ENCODE data around the gene TTYH2.

The TTYH2 gene

DNA sequence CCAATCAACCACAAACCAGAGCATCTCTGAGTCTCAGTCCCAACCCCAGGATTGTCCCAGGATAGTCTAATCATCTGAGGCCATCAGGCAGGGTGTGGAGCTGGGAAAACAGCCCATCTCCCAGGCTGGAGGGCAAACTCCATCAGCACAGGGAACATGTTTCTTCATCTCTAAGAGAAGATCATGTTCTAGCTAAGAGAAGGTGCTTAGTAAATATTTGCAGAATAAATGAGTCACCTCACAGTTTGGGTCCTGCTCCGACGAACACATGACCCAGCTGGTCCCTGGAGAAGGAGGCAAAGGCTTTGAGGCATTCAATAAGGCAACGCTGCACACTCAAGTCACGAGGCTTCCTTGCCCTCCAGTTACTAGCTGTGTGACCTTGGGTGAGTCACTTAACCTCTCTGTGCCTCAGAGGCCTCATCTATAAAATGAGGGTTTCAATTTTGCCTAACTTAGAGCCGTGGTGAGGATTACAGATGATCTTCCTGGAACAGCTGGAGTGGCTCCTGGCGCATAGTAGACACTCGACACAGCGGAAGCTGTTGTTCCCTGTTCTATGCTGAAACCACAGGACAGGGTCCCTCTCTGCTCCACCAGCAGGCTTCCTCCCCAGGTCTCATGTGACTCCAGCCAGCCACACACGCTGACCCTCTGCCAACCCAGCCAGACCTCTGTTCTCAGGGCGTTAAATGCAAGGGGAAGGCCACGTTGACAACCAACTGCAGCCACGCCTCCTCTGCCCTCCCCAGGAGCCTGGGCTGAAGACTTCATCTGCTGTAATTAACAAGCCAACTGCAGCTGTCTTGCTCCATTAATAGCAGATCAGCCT lies 20.2 kb upstream of the TTYH2 start:
- DNase-seq (ENCODE audit: insufficient read length, low spot score) = no peak
- FAIRE-seq = no peak

DNA sequence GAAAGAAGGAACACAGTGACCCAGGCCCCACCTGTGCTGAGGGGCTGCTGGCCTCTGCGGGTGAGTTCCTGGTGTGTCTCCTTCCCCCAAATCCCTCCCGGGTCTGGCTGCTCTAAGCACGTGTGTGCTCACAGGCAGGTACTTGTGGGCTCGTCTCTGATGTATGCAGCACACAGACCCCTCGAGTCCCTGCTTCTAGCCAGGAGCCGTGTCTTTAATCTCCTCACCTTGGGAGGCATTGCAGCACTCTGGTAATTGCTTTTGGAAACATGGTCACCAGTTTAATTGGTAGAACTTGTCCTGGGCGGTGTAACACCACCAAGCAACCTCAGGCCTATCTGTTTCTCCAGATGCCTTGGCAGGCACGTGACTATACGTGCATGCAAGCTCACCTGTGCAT lies 18.7 kb upstream of the TTYH2 start:
- DNase-seq (ENCODE audit: insufficient read length, low spot score) (no peak), FAIRE-seq (no peak)

DNA sequence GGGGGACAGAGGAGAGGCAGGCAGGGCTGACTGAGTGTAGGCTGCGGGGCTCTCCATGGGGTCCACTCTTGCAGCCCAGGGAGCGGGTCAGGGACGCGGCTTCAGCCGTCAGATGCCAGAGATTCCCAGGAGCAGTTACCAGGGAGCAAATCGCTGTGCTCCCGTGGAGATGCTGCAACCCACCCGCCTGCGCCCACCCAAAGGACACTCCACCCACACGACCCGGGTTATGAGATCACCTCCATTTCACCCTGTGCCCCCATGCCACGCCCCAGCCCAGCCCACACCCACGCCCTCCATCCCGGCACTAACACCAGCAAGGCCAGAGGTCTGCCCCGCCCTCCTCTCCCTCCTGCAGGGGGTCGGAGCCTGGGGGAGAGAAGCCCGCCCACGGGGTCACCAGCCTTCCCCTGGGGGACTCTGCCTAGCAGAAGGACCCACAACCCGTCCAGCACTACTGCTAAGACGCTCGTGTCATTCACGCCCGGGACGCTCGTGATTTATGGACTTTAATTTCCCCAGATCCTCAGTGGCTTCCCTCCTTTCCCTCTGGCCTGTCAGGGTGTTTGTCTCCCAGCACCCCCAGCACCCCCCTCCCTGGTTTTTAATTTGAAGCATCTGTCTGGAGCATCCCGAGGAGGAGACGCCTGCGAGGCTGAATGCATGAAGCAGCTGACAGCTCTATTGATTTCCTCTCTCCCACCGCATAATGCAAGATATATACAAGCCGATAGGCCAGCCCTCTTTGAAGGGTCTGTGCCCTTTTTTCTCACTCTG lies 16.6 kb upstream of the TTYH2 start:
- no peak for DNase-seq (ENCODE audit: insufficient read length, low spot score)
- FAIRE-seq = no peak

DNA sequence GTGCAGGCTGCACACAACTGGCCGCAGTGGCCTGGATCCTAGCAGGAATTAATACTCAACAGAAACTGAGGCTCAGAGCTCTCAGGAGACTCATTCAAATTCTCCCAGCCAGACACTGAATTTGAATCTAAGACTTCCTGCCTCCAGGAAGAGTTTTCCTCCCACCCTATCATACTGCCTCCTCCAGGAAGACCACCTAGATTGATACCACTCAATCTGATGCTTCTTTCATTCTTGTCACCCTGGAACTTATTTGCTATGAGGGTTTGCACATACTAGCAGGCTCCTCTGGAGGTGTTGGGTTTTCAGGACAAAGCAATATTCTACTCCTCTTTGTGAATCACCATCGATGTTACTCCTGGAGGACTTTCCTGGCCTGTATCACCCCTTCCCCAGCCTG lies 15.6 kb upstream of the TTYH2 start:
- no peak for DNase-seq (ENCODE audit: insufficient read length, low spot score)
- no peak for FAIRE-seq

DNA sequence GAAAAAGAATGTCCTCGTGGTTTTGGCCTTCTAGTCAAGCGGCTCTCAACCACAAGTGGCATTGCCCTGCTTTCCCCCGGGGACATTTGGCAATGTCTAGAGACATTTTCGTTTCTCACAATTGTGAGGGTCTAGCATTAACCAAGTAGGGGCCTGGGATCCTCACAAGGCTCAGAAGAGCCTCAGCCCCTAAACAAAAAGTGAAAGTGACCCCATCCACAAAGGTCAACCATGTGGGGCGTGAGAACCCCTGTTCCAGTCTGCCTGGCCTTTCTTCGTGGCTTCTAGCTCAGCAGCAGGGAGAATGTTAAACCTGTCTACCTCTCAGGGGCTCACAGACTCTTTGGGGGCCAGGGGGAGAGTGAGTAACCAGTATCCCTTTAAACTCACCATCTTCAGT lies 14.7 kb upstream of the TTYH2 start:
- DNase-seq (ENCODE audit: insufficient read length, low spot score) (no peak), FAIRE-seq (no peak)

DNA sequence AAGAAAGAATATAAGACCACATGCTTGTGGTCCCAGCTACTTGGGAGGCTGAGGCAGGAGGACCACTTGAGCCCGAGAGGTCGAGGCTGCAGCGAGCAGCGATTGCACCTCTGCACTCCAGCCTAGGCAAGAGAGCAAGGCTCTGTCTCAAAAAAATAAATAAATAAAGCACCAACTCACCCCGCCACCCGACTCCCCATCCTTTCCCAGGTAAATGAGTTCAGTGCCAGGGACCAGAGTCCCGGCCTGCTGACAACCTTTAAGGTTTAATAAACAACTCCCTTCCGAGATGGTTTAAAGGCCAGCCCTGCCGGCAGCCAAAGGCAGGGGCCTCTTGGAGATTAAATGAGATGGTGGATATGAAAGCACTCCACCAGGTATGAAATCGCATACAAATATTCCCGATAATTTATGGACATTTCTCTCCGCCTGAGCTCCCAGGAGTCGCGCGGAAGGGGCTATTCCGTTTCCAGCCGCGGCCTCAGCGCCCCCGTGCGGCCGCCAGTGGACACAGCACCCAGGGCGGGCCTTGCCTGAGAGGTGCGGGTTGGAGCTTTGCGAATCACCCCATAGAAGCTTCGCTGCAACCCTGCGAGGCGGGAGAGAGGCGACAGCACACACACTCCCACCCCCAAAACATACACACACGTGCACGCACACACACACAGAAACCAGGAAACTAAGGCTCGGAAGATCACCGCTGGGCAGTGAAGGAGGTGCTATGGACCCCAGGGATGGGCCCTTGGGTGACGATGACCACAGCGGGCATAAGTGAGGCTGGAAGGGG lies 13.9 kb upstream of the TTYH2 start:
- peak; percentile 82 for DNase-seq (ENCODE audit: insufficient read length, low spot score)
- FAIRE-seq = peak; percentile 70

DNA sequence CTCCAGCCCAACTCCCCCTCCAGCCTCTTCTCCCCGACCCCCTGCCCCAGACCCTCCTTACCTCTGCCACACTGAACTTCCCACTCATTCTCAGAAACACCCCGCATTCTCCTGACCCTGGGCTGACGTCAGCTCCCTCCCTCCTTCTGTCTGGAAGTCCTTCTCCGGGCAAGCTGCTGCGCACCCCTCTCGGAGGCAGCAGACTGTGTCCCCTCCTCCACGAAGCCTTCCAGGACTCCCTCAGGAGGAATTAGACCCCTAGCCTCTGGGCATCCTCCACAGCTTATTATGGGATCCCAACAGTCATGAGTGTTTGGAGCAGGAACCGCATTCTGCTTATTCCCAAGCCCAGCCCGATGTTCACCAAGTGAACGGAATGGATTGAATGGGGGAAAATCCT lies 13.3 kb upstream of the TTYH2 start:
- FAIRE-seq (no peak), DNase-seq (ENCODE audit: insufficient read length, low spot score) (no peak)

DNA sequence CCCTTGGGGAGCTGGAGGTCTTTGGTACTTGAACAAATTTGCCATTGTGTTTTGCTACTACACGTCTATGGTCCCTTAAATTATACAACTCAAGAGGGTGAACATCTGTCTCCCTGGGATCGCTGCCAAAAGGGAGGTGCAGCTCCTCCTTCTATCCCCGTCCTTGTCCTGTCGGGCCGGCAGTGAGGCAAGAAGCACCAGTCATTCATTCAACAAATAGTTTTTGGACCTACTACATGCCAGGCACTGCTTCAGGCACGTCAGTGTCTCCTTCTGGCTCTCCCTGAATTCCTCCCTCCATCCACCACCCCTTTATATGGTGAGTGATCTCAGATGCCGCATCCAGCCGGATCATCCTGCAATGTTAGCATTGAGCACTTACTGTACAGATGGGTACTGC lies 12.1 kb upstream of the TTYH2 start:
- DNase-seq (ENCODE audit: insufficient read length, low spot score) = no peak
- FAIRE-seq = no peak

DNA sequence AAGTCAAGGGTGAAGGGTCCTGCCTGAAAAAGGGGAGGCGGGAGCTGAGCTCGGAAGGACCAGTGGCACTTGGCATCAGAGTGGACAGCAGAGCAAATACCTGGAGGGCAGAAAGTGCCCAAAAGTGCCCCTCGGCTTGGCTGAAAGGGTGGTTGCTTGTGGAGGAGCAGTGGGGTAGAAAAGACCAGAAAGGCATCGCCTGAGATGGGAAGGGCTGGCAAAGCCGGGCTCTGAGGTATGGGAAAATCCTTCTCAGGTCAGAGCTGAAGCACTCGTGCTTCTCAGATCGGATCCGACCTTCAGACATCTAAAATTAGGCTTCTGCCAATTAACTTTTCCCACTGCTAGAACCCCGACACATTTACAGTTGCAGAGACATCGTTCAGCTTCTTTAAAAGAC lies 11.4 kb upstream of the TTYH2 start:
- no peak for DNase-seq (ENCODE audit: insufficient read length, low spot score)
- FAIRE-seq = no peak

DNA sequence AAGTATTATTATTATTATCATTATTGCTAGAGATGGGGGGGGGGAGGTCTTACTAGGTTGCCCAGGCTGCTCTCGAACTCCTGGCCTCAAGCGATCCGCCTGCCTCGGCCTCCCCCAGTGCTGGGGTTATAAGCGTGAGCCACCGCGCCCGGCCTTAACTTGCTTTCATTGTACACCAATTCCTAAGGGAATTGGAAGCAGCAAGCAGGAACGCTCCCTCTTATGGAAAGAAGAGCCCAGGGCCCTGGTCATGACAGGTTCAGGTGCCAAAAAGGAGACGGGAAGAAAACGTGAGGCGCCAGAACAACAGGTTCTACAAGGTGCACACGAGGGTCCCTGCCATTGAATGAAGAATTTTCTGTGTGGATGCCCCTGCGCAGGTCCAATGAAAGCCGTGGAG lies 10.4 kb upstream of the TTYH2 start:
- FAIRE-seq = no peak
- DNase-seq (ENCODE audit: insufficient read length, low spot score) = no peak

DNA sequence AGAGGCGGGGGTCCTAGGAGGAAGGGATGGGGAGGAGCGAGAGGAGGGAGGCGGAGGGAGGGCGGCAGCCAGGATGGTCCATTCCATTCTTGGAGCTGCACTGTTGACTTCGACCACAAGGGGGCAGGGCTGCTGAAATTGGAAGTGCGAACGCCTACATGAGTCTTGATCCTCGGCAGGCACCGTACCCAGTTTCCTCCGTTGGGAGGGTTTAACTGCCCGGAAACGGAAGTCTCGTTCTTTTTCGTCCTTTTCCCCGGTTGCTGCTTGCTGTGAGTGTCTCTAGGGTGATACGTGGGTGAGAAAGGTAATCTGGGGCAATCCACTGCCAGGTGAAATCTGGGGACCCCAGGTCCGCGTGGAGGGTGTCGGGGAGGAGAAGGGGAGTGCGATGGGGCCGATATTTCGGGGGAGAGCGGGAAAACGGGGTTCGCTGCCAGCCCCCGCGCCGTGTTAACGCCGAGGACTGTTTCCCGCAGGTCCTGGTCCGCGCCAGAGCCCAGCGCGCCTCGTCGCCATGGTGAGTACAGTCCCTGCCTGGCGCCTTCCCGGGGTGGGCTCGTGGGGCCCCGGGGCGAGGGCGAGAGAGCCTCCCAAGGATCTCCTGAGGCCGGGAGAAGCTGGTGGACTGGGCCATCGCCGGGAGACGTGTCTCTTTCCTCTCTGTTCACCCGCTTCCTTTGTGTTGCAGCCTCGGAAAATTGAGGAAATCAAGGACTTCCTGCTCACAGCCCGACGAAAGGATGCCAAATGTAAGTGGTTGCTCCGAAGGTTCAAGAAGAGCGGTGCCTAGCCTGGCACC lies 9.7 kb upstream of the TTYH2 start, which contains the start of gene RPL38:
Gene RPL38, plus strand, starts transcription at position 240 of the 802 bp plus-strand sequence. Its CDS starts 278 bp downstream, at position 518.
- DNase-seq (ENCODE audit: insufficient read length, low spot score) (peak; percentile 95), FAIRE-seq (peak; percentile 96)

DNA sequence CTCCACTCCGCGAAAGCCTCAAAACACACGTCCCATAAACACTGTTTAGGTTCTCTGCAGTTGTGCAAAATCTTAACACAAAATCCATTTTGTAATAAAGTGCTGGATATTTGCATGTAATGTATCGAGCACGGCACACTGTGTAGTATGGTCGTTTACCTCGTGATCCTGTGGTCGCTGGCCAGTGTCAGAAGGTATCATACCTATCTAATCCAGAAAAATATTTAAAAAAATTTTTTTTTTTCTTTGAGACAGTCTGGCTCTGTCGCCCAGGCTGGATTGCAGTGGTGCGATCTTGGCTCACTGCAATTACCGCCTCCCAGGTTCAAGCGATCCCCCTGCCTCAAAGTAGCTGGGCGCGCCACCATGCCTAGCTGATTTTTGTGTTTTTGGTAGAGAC lies 8.9 kb upstream of the TTYH2 start:
- FAIRE-seq = no peak
- no peak for DNase-seq (ENCODE audit: insufficient read length, low spot score)

DNA sequence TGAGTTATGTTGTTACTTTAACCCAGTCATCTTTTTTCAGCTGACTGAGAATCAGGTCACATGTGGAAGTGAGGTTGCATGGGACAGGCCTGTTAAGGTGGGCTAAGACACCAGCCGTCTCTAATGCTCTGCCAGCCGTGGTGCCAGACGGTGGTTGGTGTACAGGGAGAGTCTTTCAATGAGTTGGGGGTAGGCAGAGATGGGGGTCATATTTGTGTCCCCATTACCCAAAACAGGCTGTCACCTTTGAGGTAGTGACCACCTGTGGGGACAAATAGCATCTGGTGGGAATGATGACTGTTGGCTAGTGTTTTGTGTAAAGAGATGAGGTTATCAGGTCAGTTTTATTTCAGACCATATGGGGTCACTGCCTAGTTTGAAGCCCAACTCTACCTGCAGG lies 8.1 kb upstream of the TTYH2 start:
- FAIRE-seq (no peak), DNase-seq (ENCODE audit: insufficient read length, low spot score) (no peak)

DNA sequence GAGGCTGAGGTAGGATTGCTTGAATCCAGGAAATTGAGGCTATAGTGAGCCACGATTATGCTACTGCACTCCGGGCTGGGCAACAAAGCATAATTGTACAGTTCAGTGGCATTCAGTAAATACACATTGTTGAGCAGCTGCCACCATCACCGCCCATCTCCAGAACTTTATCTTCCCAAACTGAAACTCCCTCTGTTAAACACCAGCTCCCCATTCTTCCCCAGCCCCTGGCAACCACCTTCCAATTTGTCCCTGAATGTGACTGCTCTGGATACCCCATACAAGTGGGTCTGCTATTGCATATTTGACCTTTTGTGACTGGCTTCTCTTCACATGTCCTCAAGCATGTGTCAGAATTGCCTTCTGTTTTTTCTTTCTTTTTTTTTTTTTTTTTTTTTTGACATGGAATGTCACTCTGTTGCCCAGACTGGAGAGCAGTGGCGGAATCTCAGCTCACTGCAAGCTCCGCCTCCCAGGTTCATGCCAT lies 7.0 kb upstream of the TTYH2 start:
- DNase-seq (ENCODE audit: insufficient read length, low spot score) = no peak

DNA sequence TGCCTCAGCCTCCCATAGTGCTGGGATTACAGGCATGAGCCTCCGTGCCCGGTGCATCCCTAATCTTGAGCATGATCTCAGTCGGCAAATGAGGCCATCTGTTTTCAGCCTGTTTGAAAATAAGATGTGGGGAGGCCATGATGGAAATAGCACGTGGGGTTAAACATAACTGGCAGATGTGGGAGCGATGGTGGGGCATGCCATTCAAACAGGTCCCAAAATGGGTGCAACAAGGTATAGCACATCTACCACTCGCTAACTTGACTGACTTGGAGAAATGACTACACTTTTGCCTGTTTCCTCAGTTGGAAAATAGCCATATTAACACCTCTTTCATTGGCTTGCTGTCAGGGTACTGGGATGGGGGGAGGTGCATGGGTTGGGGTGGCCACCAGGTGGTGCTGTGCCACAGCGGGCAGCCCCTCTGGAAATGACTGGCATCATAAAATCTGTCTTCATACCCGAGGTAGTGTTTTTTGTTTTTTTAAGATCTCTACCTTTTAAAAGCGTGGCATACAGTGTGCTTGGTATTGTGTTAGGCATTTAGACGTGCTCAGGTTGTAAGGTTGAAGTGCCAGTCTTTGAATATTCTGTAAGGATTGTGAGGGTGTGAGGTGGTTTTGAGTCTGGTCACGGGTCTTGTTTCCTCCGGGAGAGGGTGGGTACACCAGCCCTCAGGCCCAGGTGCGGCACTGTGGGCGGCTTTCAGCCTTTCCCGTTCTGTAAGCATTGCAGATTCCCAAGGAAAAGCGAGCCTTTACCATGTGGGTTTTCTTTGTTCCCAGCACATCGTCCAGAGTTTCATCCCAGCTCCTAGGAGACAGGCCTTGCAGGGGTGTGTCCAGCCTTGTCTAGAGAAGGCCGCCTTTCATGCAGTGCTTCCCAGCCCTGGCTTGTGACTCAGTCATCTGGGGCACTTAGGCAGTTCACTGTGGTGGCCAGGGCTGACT lies 2.9 kb upstream of the TTYH2 start:
- FAIRE-seq (peak; percentile 72), DNase-seq (ENCODE audit: insufficient read length, low spot score) (peak; percentile 91)

More for the DNA sequence above, 7.0 kb upstream of the TTYH2 start:
- no peak for FAIRE-seq

DNA sequence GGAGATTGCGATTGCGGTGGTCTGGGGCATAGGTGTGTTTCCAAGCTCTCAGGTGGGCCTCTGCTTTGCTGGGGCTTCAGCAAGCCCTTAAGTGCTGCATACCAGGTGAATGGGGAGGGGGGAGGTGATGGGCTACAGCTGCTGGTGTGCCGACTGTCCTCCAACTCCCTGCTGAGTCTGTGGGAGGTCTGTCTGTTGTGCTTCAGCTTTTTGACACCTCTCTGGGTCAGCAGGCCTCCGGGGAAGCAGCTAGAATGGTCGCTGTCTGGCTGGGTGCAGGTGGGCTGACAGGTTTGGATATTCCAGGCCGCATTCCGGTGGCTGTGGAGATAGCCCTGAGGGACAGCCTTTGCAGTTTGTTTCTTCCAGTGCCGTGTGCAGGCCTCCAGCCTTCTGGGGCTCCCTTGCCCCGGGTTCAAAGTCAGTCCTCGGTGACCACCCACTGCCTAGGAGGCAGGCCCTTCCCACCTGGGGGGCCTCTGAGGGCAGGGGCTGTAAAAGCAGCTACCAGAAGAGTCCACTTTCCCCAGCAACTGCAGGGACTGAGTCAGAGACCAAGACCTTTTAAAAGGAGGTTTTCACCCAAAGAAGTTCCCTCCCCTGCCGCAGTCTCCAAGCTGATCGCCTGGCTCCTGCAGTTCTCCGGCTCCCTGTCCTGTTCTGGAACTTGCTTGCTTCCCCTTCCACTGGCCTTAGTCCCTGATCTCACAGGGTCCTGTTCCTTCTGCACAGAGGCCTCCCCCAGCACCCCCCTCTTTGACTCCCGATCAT lies 2.0 kb upstream of the TTYH2 start:
- FAIRE-seq (no peak), DNase-seq (ENCODE audit: insufficient read length, low spot score) (no peak)

DNA sequence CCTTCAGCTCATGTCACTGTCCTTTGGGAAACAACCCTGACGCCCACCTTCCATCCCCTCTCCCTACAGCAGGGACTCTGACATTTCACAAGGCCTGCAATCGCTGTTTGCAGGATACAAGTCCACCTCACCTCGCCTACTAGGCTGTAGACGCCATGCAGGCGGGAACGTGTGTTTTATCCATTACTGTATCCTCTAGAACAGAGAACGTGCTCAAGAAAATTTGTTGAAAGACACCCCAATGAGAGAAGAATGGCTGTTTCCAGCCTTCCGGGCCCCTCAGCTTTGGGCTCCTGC lies 1.5 kb upstream of the TTYH2 start:
- FAIRE-seq = no peak
- no peak for DNase-seq (ENCODE audit: insufficient read length, low spot score)

DNA sequence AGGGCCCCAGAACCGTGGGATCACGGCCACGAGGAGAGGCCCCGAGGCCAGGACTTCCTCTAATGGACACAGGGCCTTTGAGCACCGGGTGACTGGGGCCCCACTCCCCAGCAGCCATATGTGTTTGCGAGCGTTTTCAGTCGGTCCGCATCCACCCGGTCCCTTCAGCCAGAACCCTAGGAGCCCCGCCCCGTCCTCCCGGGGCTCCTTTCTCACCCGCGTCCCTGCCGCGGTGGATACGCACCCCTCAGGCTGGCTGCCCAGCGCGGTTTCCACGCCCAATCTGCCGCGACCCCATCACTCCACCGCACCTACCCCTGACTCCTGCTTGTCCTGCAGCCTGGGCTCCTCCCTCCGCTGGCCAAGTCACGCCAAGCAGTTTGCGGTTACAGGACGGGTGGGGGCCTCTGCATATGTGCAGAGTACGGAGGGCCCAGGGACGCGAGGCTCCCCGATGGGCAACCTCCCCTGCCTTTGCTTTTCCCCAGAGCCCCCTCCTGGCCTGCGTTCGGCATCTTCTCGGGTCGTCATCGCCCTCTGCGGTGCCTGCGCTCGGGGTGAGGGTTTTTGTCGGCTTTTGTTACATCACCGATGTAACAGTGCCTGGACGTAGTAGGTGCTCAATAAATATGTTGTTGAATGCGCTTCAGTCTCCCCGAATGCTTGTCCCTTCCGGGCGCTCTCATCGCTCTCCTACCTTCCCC lies 1.0 kb upstream of the TTYH2 start:
- FAIRE-seq (no peak), DNase-seq (ENCODE audit: insufficient read length, low spot score) (no peak)

All from HTR-8/SVneo (cell line).